Stimulated activated effector memory CD8-positive, alpha-beta T cell treated with anti-CD3 and anti-CD28 coated beads, Interleukin-12 subunit alpha, Interleukin-12 subunit beta, amount 100 ng/mL, for 72 hours (primary cell): ENCODE data around the gene CFAP206.
A peak's percentile ranks its signal among the peaks of the same experiment; 100 is the strongest.

Experiments used
- ATAC-seq: fragments of 150-1000 bp; cut with Tn5 transposase; 2 replicates; pipeline ENCODE4 v1.10.0; 2021
- DNase-seq, 2 donors: peaks; one replicate each; pipeline ENCODE4 v3.0.0; 2021 to 2022; ENCODE audit warnings: low spot score in 2 of 2
- H3K27ac Mint-ChIP-seq: one replicate; pipeline ENCODE4 v1.8.0; 2022; ENCODE audit warnings: mild to moderate bottlenecking, mixed read lengths
- H3K36me3 Mint-ChIP-seq: one replicate; pipeline ENCODE4 v1.8.0; 2022; ENCODE audit warnings: mild to moderate bottlenecking, mixed read lengths
- H3K4me1 Mint-ChIP-seq: one replicate; pipeline ENCODE4 v1.8.0; 2022; ENCODE audit warnings: mixed read lengths
- H3K4me3 Mint-ChIP-seq: one replicate; pipeline ENCODE4 v1.8.0; 2022; ENCODE audit warnings: mild to moderate bottlenecking, mixed read lengths
- H3K9me3 Mint-ChIP-seq: one replicate; pipeline ENCODE4 v1.8.0; 2022; ENCODE audit warnings: mixed read lengths

Gene CFAP206

GRCh38 chr6:87396595-87397392, 11.0 kb upstream of the CFAP206 start:
- no peaks in the 10 kb centered on the region for H3K36me3 Mint-ChIP-seq
- H3K27ac Mint-ChIP-seq, result no peak overlapping the region
- no peak for ATAC-seq
- H3K9me3 Mint-ChIP-seq, result no peaks in the 10 kb centered on the region
- peaks cover 5% of the 10 kb centered on the region for H3K4me1 Mint-ChIP-seq
- DNase-seq, result no peak
- H3K4me3 Mint-ChIP-seq, result no peak overlapping the region

- ATAC-seq (no peak), DNase-seq (no peak)
- no peak overlapping the region for H3K4me3 Mint-ChIP-seq
- H3K36me3 Mint-ChIP-seq, result no peaks in the 10 kb centered on the region
- H3K27ac Mint-ChIP-seq, result no peak overlapping the region
- H3K9me3 Mint-ChIP-seq, result no peaks in the 10 kb centered on the region
- peaks cover 5% of the 10 kb centered on the region for H3K4me1 Mint-ChIP-seq
Measured at GRCh38 chr6:87397656-87398055, 10.1 kb upstream of the CFAP206 start.

GRCh38 chr6:87401832-87402231, 5.9 kb upstream of the CFAP206 start:
- Mint-ChIP-seq H3K9me3 (no peaks in the 10 kb centered on the region), H3K27ac (no peak overlapping the region), H3K36me3 (no peaks in the 10 kb centered on the region), H3K4me1 (no peaks in the 10 kb centered on the region), H3K4me3 (no peak overlapping the region)
- ATAC-seq, result no peak
- no peak for DNase-seq

- H3K4me3 Mint-ChIP-seq, result peak overlapping the region; percentile 77
- no peak overlapping the region for H3K27ac Mint-ChIP-seq
- ATAC-seq (peak; percentile 3), DNase-seq (no peak)
- peaks cover 8% of the 10 kb centered on the region for H3K36me3 Mint-ChIP-seq
- no peaks in the 10 kb centered on the region for H3K9me3 Mint-ChIP-seq
- H3K4me1 Mint-ChIP-seq, result no peaks in the 10 kb centered on the region
Measured at GRCh38 chr6:87407561-87407900, 241 bp upstream of the CFAP206 start.

- DNase-seq (no peak), ATAC-seq (no peak)
- Mint-ChIP-seq H3K9me3 (no peaks in the 10 kb centered on the region), H3K27ac (peak overlapping the region; percentile 79), H3K36me3 (peaks cover 8% of the 10 kb centered on the region), H3K4me1 (no peaks in the 10 kb centered on the region), H3K4me3 (peak overlapping the region; percentile 77)
Measured at GRCh38 chr6:87408721-87409155, 966 bp downstream of the CFAP206 start.

- no peaks in the 10 kb centered on the region for H3K36me3 Mint-ChIP-seq
- no peak overlapping the region for H3K4me3 Mint-ChIP-seq
- no peak for DNase-seq
- H3K4me1 Mint-ChIP-seq, result no peaks in the 10 kb centered on the region
- H3K9me3 Mint-ChIP-seq, result no peaks in the 10 kb centered on the region
- ATAC-seq, result no peak
- H3K27ac Mint-ChIP-seq, result no peak overlapping the region
Measured at GRCh38 chr6:87419266-87419665, 11.5 kb downstream of the CFAP206 start.

GRCh38 chr6:87420360-87420759, 12.6 kb downstream of the CFAP206 start:
- Mint-ChIP-seq H3K4me1 (no peaks in the 10 kb centered on the region), H3K36me3 (no peaks in the 10 kb centered on the region), H3K4me3 (no peak overlapping the region), H3K9me3 (no peaks in the 10 kb centered on the region), H3K27ac (no peak overlapping the region)
- ATAC-seq (no peak), DNase-seq (no peak)

GRCh38 chr6:87421576-87421975, 13.8 kb downstream of the CFAP206 start:
- DNase-seq, result no peak
- no peak for ATAC-seq
- Mint-ChIP-seq H3K4me1 (no peaks in the 10 kb centered on the region), H3K9me3 (no peaks in the 10 kb centered on the region), H3K4me3 (no peak overlapping the region), H3K27ac (no peak overlapping the region), H3K36me3 (no peaks in the 10 kb centered on the region)

GRCh38 chr6:87426789-87427188, 19.0 kb downstream of the CFAP206 start:
- no peak overlapping the region for H3K4me3 Mint-ChIP-seq
- DNase-seq (no peak), ATAC-seq (no peak)
- H3K36me3 Mint-ChIP-seq, result no peaks in the 10 kb centered on the region
- H3K4me1 Mint-ChIP-seq, result no peaks in the 10 kb centered on the region
- H3K9me3 Mint-ChIP-seq, result no peaks in the 10 kb centered on the region
- H3K27ac Mint-ChIP-seq, result no peak overlapping the region

GRCh38 chr6:87430499-87430898, 22.7 kb downstream of the CFAP206 start:
- Mint-ChIP-seq H3K4me3 (no peak overlapping the region), H3K27ac (no peak overlapping the region), H3K36me3 (no peaks in the 10 kb centered on the region), H3K9me3 (no peaks in the 10 kb centered on the region), H3K4me1 (no peaks in the 10 kb centered on the region)
- DNase-seq (no peak), ATAC-seq (no peak)

GRCh38 chr6:87431263-87431662, 23.5 kb downstream of the CFAP206 start:
- Mint-ChIP-seq H3K27ac (no peak overlapping the region), H3K4me3 (no peak overlapping the region), H3K9me3 (no peaks in the 10 kb centered on the region), H3K36me3 (no peaks in the 10 kb centered on the region), H3K4me1 (no peaks in the 10 kb centered on the region)
- no peak for ATAC-seq
- DNase-seq, result no peak

- H3K9me3 Mint-ChIP-seq, result no peaks in the 10 kb centered on the region
- no peaks in the 10 kb centered on the region for H3K4me1 Mint-ChIP-seq
- no peak overlapping the region for H3K4me3 Mint-ChIP-seq
- no peak overlapping the region for H3K27ac Mint-ChIP-seq
- no peaks in the 10 kb centered on the region for H3K36me3 Mint-ChIP-seq
- ATAC-seq (peak; percentile 51), DNase-seq (peak; percentile 10 to 62)
Measured at GRCh38 chr6:87436435-87436834, 28.7 kb downstream of the CFAP206 start.

- H3K36me3 Mint-ChIP-seq, result no peaks in the 10 kb centered on the region
- ATAC-seq (no peak), DNase-seq (no peak)
- peaks cover 3% of the 10 kb centered on the region for H3K9me3 Mint-ChIP-seq
- no peaks in the 10 kb centered on the region for H3K4me1 Mint-ChIP-seq
- no peak overlapping the region for H3K4me3 Mint-ChIP-seq
- H3K27ac Mint-ChIP-seq, result no peak overlapping the region
Measured at GRCh38 chr6:87441711-87442110, 33.9 kb downstream of the CFAP206 start.

GRCh38 chr6:87444362-87444761, 36.6 kb downstream of the CFAP206 start:
- H3K36me3 Mint-ChIP-seq, result no peaks in the 10 kb centered on the region
- no peak overlapping the region for H3K4me3 Mint-ChIP-seq
- H3K9me3 Mint-ChIP-seq, result peaks cover 4% of the 10 kb centered on the region
- H3K4me1 Mint-ChIP-seq, result no peaks in the 10 kb centered on the region
- ATAC-seq (no peak), DNase-seq (no peak)
- no peak overlapping the region for H3K27ac Mint-ChIP-seq

- no peaks in the 10 kb centered on the region for H3K36me3 Mint-ChIP-seq
- H3K27ac Mint-ChIP-seq, result no peak overlapping the region
- H3K4me3 Mint-ChIP-seq, result no peak overlapping the region
- DNase-seq (no peak), ATAC-seq (no peak)
- peaks cover 5% of the 10 kb centered on the region for H3K9me3 Mint-ChIP-seq
- no peaks in the 10 kb centered on the region for H3K4me1 Mint-ChIP-seq
Measured at GRCh38 chr6:87465051-87465450, 57.3 kb downstream of the CFAP206 start.

GRCh38 chr6:87472525-87473418, 65.0 kb downstream of the CFAP206 start, which contains the start of gene SLC35A1:
TSS of gene SLC35A1 (plus strand) at chr6:87472974. CDS start at chr6:87473004, 30 bp downstream.
- DNase-seq (peak; percentile 87 to 96), ATAC-seq (peak; percentile 94)
- Mint-ChIP-seq H3K4me3 (peak within 1 kb of the TSS; percentile 94), H3K27ac (peak within 1 kb of the TSS; percentile 99), H3K9me3 (no peaks in the 10 kb centered on the region), H3K36me3 (peaks cover 5% of the 10 kb centered on the region), H3K4me1 (peaks cover 8% of the 10 kb centered on the region)
